Progenitor cell of endocrine pancreas (in vitro differentiated cells): ENCODE measurements around the gene CTNNA3. TPM values are rescaled to one million over a fixed set of nuclear protein-coding genes. Genes with fewer than 3 reads are reported as not detected.

Experiments used
- DNase-seq: peaks from one replicate; pipeline ENCODE4 v3.0.0; 2021; ENCODE audit warnings: low spot score; ENCODE audit not compliant: unreplicated experiment
- H3K27ac Mint-ChIP-seq: 2 replicates; pipeline ENCODE4 v1.8.0; 2021; ENCODE audit warnings: mild to moderate bottlenecking, moderate library complexity, mixed read lengths
- H3K27me3 Mint-ChIP-seq: 2 replicates; pipeline ENCODE4 v1.8.0; 2021; ENCODE audit warnings: mixed read lengths
- H3K36me3 Mint-ChIP-seq: 2 replicates; pipeline ENCODE4 v1.8.0; 2022; ENCODE audit warnings: mixed read lengths; ENCODE audit not compliant: insufficient read depth
- H3K4me1 Mint-ChIP-seq: 2 replicates; pipeline ENCODE4 v1.8.0; 2021; ENCODE audit warnings: low read depth, mixed read lengths
- H3K4me3 Mint-ChIP-seq: 2 replicates; pipeline ENCODE4 v1.8.0; 2021; ENCODE audit warnings: low read depth, mild to moderate bottlenecking, moderate library complexity, mixed read lengths
- H3K9me3 Mint-ChIP-seq: 2 replicates; pipeline ENCODE4 v1.8.0; 2021; ENCODE audit warnings: low read depth, mixed read lengths
- total RNA-seq: library from RNA; stranded (reverse); gene quantifications from 2 replicates; pipeline ENCODE4 v1.2.1, GENCODE V29; 2021
- TF ChIP-seq, protein P1 (sequence below): fragments of 200-600 bp; sonication (generic); IDR thresholded peaks from one replicate; pipeline ENCODE4 v1.5.0; 2021; ENCODE audit warnings: antibody characterized with exemption, mild to moderate bottlenecking; ENCODE audit not compliant: unreplicated experiment

Gene CTNNA3
- total RNA-seq, 1 donor from 2014 or later = 1.7 TPM

DNA sequence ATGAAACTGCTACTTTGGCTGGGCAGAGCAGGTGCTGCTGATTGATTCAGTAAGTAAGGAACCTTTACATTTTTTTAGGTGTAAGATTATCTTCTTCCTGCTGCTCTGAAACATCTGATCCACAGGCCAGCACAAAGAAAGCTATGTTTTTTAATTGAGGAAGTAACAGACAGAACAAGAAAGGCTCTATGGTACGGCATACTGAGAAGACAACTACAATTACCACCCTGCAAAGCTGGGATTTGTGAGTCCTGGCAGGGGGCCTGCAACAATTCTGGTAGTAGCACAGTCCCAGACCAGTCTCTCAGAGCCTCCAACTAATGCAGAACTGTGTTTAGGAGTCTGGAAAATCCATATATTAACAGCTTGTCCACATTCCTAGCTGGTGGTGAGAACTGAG lies 873.2 kb downstream of the CTNNA3 start:
- no peak for DNase-seq
- H3K9me3 Mint-ChIP-seq = no peaks in the 10 kb centered on the region
- no peak overlapping the region for H3K4me3 Mint-ChIP-seq
- no peaks in the 10 kb centered on the region for H3K36me3 Mint-ChIP-seq
- H3K27me3 Mint-ChIP-seq = no peaks in the 10 kb centered on the region
- H3K27ac Mint-ChIP-seq = no peak overlapping the region
- peaks cover 6% of the 10 kb centered on the region for H3K4me1 Mint-ChIP-seq
- TF ChIP-seq, protein P1, sequence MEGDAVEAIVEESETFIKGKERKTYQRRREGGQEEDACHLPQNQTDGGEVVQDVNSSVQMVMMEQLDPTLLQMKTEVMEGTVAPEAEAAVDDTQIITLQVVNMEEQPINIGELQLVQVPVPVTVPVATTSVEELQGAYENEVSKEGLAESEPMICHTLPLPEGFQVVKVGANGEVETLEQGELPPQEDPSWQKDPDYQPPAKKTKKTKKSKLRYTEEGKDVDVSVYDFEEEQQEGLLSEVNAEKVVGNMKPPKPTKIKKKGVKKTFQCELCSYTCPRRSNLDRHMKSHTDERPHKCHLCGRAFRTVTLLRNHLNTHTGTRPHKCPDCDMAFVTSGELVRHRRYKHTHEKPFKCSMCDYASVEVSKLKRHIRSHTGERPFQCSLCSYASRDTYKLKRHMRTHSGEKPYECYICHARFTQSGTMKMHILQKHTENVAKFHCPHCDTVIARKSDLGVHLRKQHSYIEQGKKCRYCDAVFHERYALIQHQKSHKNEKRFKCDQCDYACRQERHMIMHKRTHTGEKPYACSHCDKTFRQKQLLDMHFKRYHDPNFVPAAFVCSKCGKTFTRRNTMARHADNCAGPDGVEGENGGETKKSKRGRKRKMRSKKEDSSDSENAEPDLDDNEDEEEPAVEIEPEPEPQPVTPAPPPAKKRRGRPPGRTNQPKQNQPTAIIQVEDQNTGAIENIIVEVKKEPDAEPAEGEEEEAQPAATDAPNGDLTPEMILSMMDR = no peak

DNA sequence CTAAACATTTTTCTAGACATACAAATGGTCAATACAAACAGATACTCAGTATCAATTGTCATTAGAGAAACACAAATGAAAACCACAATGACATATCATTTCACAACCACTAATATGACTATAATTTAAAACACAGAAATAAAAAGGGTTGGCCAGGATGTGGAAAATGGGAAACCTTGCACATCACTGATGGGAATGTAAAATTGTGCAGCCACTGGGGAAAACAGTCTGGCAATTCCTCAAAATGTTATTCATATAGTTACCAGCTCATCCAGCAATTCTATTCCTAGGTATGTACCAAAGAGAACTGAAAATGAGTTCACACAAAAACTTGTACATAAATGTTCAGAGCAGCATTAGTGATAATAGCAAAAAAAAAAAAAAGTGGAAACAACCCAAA lies 876.3 kb downstream of the CTNNA3 start:
- Mint-ChIP-seq H3K9me3 (no peaks in the 10 kb centered on the region), H3K36me3 (no peaks in the 10 kb centered on the region), H3K27me3 (no peaks in the 10 kb centered on the region), H3K4me1 (peaks cover 6% of the 10 kb centered on the region), H3K4me3 (no peak overlapping the region), H3K27ac (no peak overlapping the region)
- TF ChIP-seq, protein P1 = no peak
- no peak for DNase-seq

DNA sequence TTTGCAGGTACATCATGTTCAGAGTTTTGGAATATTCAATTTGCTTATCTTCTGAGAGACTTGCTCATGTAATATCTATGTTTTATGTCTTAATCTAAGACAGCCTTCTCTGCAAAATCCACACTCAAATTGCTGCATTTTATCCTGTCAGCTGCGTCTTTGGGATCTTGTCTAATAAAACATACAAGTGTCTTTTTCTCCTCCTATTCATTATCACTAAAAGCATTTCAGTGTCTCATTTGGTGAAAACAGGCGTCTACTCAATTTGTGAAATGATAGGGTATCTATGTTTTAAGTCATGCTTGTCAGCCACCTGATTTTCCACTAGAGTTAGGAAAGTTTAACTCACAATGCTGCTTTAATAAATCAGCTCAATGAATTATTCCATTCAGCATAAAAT lies 882.9 kb downstream of the CTNNA3 start:
- no peak overlapping the region for H3K27ac Mint-ChIP-seq
- no peaks in the 10 kb centered on the region for H3K9me3 Mint-ChIP-seq
- no peak for DNase-seq
- H3K4me3 Mint-ChIP-seq = no peak overlapping the region
- H3K27me3 Mint-ChIP-seq = no peaks in the 10 kb centered on the region
- no peaks in the 10 kb centered on the region for H3K36me3 Mint-ChIP-seq
- TF ChIP-seq, protein P1 = no peak
- no peaks in the 10 kb centered on the region for H3K4me1 Mint-ChIP-seq

DNA sequence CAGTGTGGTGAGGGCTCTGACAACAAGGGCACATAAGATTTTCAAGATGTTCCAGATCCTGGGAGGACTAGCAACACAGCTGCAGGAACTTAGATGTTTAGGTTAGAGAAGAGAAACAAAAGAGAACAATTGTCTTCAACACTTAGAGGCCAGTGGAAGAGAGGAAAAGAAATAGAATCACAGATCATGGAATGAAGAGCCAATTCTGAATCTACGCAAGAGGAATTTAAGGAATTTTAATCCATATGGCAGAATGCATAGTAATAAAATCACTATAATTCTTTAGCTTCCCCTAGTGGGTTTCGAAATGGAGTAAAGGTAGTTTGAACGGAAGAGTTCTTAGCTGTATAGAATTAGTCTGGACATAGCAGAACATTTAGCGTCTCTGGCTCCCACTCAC lies 884.8 kb downstream of the CTNNA3 start:
- Mint-ChIP-seq H3K9me3 (no peaks in the 10 kb centered on the region), H3K36me3 (no peaks in the 10 kb centered on the region), H3K4me1 (no peaks in the 10 kb centered on the region), H3K27me3 (no peaks in the 10 kb centered on the region), H3K27ac (no peak overlapping the region), H3K4me3 (no peak overlapping the region)
- TF ChIP-seq, protein P1 = no peak
- no peak for DNase-seq

DNA sequence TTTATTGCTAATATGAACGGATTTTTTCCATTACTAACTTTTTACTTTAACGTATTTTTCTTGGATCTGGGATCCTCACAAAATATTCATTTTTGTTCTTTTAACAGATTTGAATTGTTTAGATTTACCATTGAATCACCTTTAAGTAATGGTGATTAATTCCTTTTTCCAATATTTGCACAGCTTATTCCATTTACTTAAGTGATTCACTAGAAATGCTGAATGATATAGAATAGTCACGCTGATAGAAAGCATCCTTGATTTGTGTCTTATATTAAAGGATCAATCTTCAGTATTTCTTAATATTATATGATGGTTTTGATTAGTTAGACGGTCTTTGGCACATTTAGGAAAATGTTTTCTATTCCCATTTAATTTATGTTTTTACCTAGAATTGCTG lies 886.6 kb downstream of the CTNNA3 start:
- Mint-ChIP-seq H3K4me3 (no peak overlapping the region), H3K4me1 (peaks cover 3% of the 10 kb centered on the region), H3K27me3 (no peaks in the 10 kb centered on the region), H3K36me3 (no peaks in the 10 kb centered on the region), H3K9me3 (no peaks in the 10 kb centered on the region), H3K27ac (no peak overlapping the region)
- TF ChIP-seq, protein P1 = no peak
- DNase-seq = no peak
